GM12878 (cell line): ENCODE measurements around the gene TMEM86B. TPM values are rescaled to one million over a fixed set of nuclear protein-coding genes. Genes with fewer than 3 reads are reported as not detected.

Experiments used
- ATAC-seq: fragments of 200-7000 bp; cut with Tn5 transposase; 3 replicates; pipeline ENCODE4 v1.9.1; 2020; ENCODE audit warnings: mild to moderate bottlenecking, moderate library complexity
- BruUV-seq: library from RNA; stranded (reverse); fragments of 400-500 nt; replicated peaks from 2 replicates; lab custom pipeline; 2021; lab: Mats Ljungman, UMichigan
- CTCF ChIA-PET: fragments of 300-600 bp; sonication (Branson Sonifier 250); formaldehyde crosslinking; extraction: SDS; loops from one replicate; lab custom pipeline; 2021; ENCODE audit warnings: inconsistent platforms; lab: Yijun Ruan, JAX
- POLR2A ChIA-PET: fragments of 350-600 bp; formaldehyde crosslinking; extraction: SDS; loops from one replicate; lab custom pipeline; 2021; ENCODE audit warnings: inconsistent platforms; lab: Charles Lee
- RAD21 ChIA-PET: fragments of 300-600 bp; sonication (Branson Sonifier 250); formaldehyde crosslinking; loops from one replicate; lab custom pipeline; 2023; ENCODE audit warnings: antibody characterized with exemption; ENCODE audit not compliant: unreplicated experiment; lab: Charles Lee
- SMC1A ChIA-PET: fragments of 300-600 bp; sonication (Branson Sonifier 250); formaldehyde crosslinking; loops from one replicate; lab custom pipeline; 2023; ENCODE audit not compliant: unreplicated experiment, uncharacterized antibody; lab: Charles Lee
- DNase-seq: peaks from one replicate; pipeline ENCODE4 v3.0.0-alpha.2; 2011; ENCODE audit warnings: low read depth, low spot score
- FAIRE-seq: peaks from 3 replicates; lab custom pipeline; 2011; peaks lifted over from hg19 to GRCh38; lab: Jason Lieb, UNC
- H2AFZ ChIP-seq: 2 replicates; pipeline ENCODE4 v1.6.0; 2011; ENCODE audit warnings: low read depth, low read length, control low read depth; ENCODE audit not compliant: control insufficient read depth
- H3K27ac ChIP-seq: 2 replicates; pipeline ENCODE4 v1.5.1; 2011; ENCODE audit warnings: control low read depth; ENCODE audit not compliant: control insufficient read depth, insufficient read depth
- H3K27me3 ChIP-seq, 2 experiments: replicated peaks in 1 of 2; 2 replicates each; pipeline versions ENCODE4 v1.6.0 to v1.6.1; 2011; ENCODE audit warnings: low read length in 1 of 2; ENCODE audit not compliant: control insufficient read depth in 2 of 2, insufficient read depth in 2 of 2
- H3K36me3 ChIP-seq, 2 experiments: 2 replicates each; pipeline ENCODE4 v1.5.1; 2011; ENCODE audit warnings: low read length in 1 of 2; ENCODE audit not compliant: control insufficient read depth in 2 of 2, insufficient read depth in 2 of 2
- H3K4me1 ChIP-seq: 2 replicates; pipeline ENCODE4 v1.6.1; 2011; ENCODE audit warnings: mild to moderate bottlenecking, low read length, moderate library complexity, mixed read lengths; ENCODE audit not compliant: control insufficient read depth, insufficient read depth
- H3K4me2 ChIP-seq: 2 replicates; pipeline ENCODE4 v1.6.0; 2011; ENCODE audit warnings: control low read depth; ENCODE audit not compliant: control insufficient read depth, insufficient read depth
- H3K4me3 ChIP-seq: fragments of 200-600 bp; sonication (generic); 2 replicates; pipeline ENCODE4 v1.5.1; 2016
- H3K79me2 ChIP-seq: 2 replicates; pipeline ENCODE4 v1.6.0; 2011; ENCODE audit warnings: low read length; ENCODE audit not compliant: control insufficient read depth, insufficient read depth
- H3K9ac ChIP-seq: 2 replicates; pipeline ENCODE4 v1.8.0; 2011; ENCODE audit warnings: low read length, control low read depth, mixed read lengths; ENCODE audit not compliant: control insufficient read depth, insufficient read depth
- H3K9me3 ChIP-seq: replicated peaks from 3 replicates; pipeline ENCODE4 v1.5.1; 2011; ENCODE audit warnings: mild to moderate bottlenecking, low read length; ENCODE audit not compliant: control insufficient read depth, insufficient read depth
- H4K20me1 ChIP-seq: 2 replicates; pipeline ENCODE4 v1.6.0; 2011; ENCODE audit not compliant: control insufficient read depth, insufficient read depth
- ATF3 ChIP-seq: IDR thresholded peaks from 2 replicates; pipeline ENCODE4 v1.6.1; 2011; ENCODE audit warnings: low read depth, mild to moderate bottlenecking, low read length, moderate library complexity, borderline replicate concordance; ENCODE audit errors: extremely low read depth
- ATF7 ChIP-seq: fragments of 450-650 bp; IDR thresholded peaks from 2 replicates; pipeline ENCODE4 v1.6.1; 2016; ENCODE audit warnings: low read depth, mild to moderate bottlenecking
- BMI1 ChIP-seq: fragments of 450-650 bp; IDR thresholded peaks from 2 replicates; pipeline ENCODE4 v1.6.1; 2016; ENCODE audit warnings: mild to moderate bottlenecking, moderate library complexity, borderline replicate concordance
- CBX3 ChIP-seq: fragments of 200-600 bp; sonication (generic); IDR thresholded peaks from 2 replicates; pipeline ENCODE4 v1.6.1; 2016; ENCODE audit warnings: low read depth, borderline replicate concordance
- CBX5 ChIP-seq: sonication (generic); IDR thresholded peaks from 2 replicates; pipeline ENCODE4 v1.6.1; 2016; ENCODE audit warnings: low read depth, moderate library complexity, mild to moderate bottlenecking, inconsistent platforms
- CREM ChIP-seq: IDR thresholded peaks from 2 replicates; pipeline ENCODE4 v1.6.1; 2014; ENCODE audit warnings: antibody characterized with exemption, low read depth
- CTCF ChIP-seq, 3 experiments: IDR thresholded peaks in 2 of 3; conservative IDR thresholded peaks in 1 of 3; 2 replicates each; pipeline ENCODE4 v1.5.1; 2011; ENCODE audit warnings: low read depth in 3 of 3, low read length in 3 of 3, mild to moderate bottlenecking in 3 of 3, control low read depth in 2 of 3, moderate library complexity in 2 of 3, inconsistent platforms in 1 of 3, mixed read lengths in 1 of 3; ENCODE audit not compliant: control insufficient read depth in 2 of 3, insufficient read depth in 1 of 3; ENCODE audit errors: extremely low read depth in 1 of 3
- EGR1 ChIP-seq, 2 experiments: IDR thresholded peaks; 1 replicate in 1 of 2; 2 replicates in 1 of 2; pipeline ENCODE4 v1.6.1; 2011 to 2012; ENCODE audit warnings: low read depth in 2 of 2, low read length in 2 of 2, borderline replicate concordance in 1 of 2, mild to moderate bottlenecking in 1 of 2, moderate library complexity in 1 of 2
- GATAD2B ChIP-seq: fragments of 450-650 bp; conservative IDR thresholded peaks from 2 replicates; pipeline ENCODE4 v1.6.1; 2017; ENCODE audit warnings: low read depth, mild to moderate bottlenecking, moderate library complexity
- IKZF2 ChIP-seq, 2 experiments: fragments of 450-650 bp; IDR thresholded peaks; 2 replicates each; pipeline ENCODE4 v1.6.1; 2017; ENCODE audit warnings: mild to moderate bottlenecking in 2 of 2, moderate library complexity in 2 of 2
- NBN ChIP-seq: fragments of 450-650 bp; IDR thresholded peaks from 2 replicates; pipeline ENCODE4 v1.6.1; 2016
- NRF1 ChIP-seq: conservative IDR thresholded peaks from 2 replicates; pipeline ENCODE4 v1.6.1; 2011; ENCODE audit warnings: mild to moderate bottlenecking, low read depth, low read length, improper control_type of control experiment
- PML ChIP-seq: IDR thresholded peaks from 2 replicates; pipeline ENCODE4 v1.6.1; 2012; ENCODE audit warnings: low read length, inconsistent platforms
- POLR2AphosphoS2 ChIP-seq: IDR thresholded peaks from 2 replicates; pipeline ENCODE4 v1.6.1; 2011; ENCODE audit warnings: low read depth, mild to moderate bottlenecking, low read length, improper control_type of control experiment, moderate library complexity
- RFX5 ChIP-seq: IDR thresholded peaks from 2 replicates; pipeline ENCODE4 v1.6.1; 2011; ENCODE audit warnings: low read depth, low read length, improper control_type of control experiment
- SIN3A ChIP-seq: IDR thresholded peaks from 2 replicates; pipeline ENCODE4 v1.6.1; 2012; ENCODE audit warnings: low read depth, low read length, improper control_type of control experiment
- SP1 ChIP-seq: IDR thresholded peaks from one replicate; pipeline ENCODE4 v1.6.1; 2011; ENCODE audit warnings: low read depth, low read length
- USF1 ChIP-seq: IDR thresholded peaks from 2 replicates; pipeline ENCODE4 v1.6.1; 2011; ENCODE audit warnings: borderline replicate concordance, low read depth, mild to moderate bottlenecking, moderate library complexity, mixed read lengths, low read length; ENCODE audit not compliant: insufficient read depth; ENCODE audit errors: extremely low read length
- WRNIP1 ChIP-seq: IDR thresholded peaks from 2 replicates; pipeline ENCODE4 v1.6.1; 2011; ENCODE audit warnings: low read depth, low read length, improper control_type of control experiment, borderline replicate concordance
- ZZZ3 ChIP-seq: IDR thresholded peaks from 2 replicates; pipeline ENCODE4 v1.6.1; 2011; ENCODE audit warnings: low read depth; ENCODE audit not compliant: control insufficient read depth, insufficient read length
- WGBS: methylation state at CpG from one replicate; pipeline ENCODE4 v1.1.6; 2016; ENCODE audit warnings: low lambda C conversion rate; ENCODE audit not compliant: insufficient replicate concordance, insufficient coverage; ENCODE audit errors: missing lambda C conversion rate; 5-methylcytosine and 5-hydroxymethylcytosine counted together
- in situ Hi-C: fragments of 300-500 bp; cut with MboI; formaldehyde crosslinking; loops from 9 replicates; pipeline ENCODE4 v1.14.3; 2018; ENCODE audit warnings: mixed read lengths
- intact Hi-C: fragments of 100-400 bp; cut with micrococcal nuclease; formaldehyde crosslinking; loops from one replicate; pipeline ENCODE4 v1.14.2; 2022; ENCODE audit not compliant: unreplicated experiment
- polyA plus RNA-seq, 11 experiments: library from polyadenylated mRNA; depleted of rRNA in 4 of 11; unstranded in 6 of 11; stranded (reverse) in 5 of 11; fragments of >200 nt; fragmentation: Nextera tagmentation in 4 of 11; fragmentation: Illumina TruSeq in 1 of 11; extraction: Ambion mirVana in 4 of 11; extraction: Trizol in 1 of 11; gene quantifications; 1 replicate in 1 of 11; 2 replicates in 10 of 11; pipeline versions ENCODE4 v1.2.1 to v1.2.3, GENCODE V29; 2011 to 2016; ENCODE audit warnings: inconsistent platforms in 2 of 11, missing spikeins in 2 of 11, low read depth in 1 of 11
- total RNA-seq, 4 experiments: library from RNA; depleted of rRNA in 3 of 4; stranded (reverse); fragments of >200 nt in 3 of 4; fragmentation: Illumina TruSeq in 1 of 4; extraction: Trizol in 1 of 4; gene quantifications; 2 replicates each; pipeline versions ENCODE4 v1.2.1 to v1.2.3, GENCODE V29; 2013 to 2021

Gene TMEM86B
- total and polyA plus RNA-seq, 10 of the 15 experiments (the other 5 are each of a cell fraction or from before 2014, with no cell fraction given): 0.26 to 10.6 (median 1.8) TPM

- no peak overlapping the region for H3K9ac ChIP-seq
- WGBS: 96% methylated on average over 23 of the region's 25 CpGs
- H2AFZ ChIP-seq: no peak overlapping the region
- TF ChIP-seq EGR1 (IDR thresholded peaks at IDR 0.05; ENCODE audit: borderline replicate concordance in 1 of 2, low read depth in 2 of 2, low read length in 2 of 2) (no peak), ATF3 (no peak), IKZF2 (IDR thresholded peaks at IDR 0.05) (no peak), BMI1 (no peak), POLR2AphosphoS2 (no peak), CTCF (IDR thresholded peaks at IDR 0.05 in 2 of 3, conservative IDR thresholded peaks at IDR 0.05 in 1 of 3; ENCODE audit: control insufficient read depth in 2 of 3, extremely low read depth in 1 of 3, insufficient read depth in 1 of 3, low read depth in 3 of 3, low read length in 3 of 3) (no peak), CBX5 (no peak), NBN (no peak), ZZZ3 (no peak), PML (no peak), RFX5 (no peak), NRF1 (no peak), SP1 (no peak), SIN3A (no peak), ATF7 (no peak), GATAD2B (no peak), CREM (no peak), WRNIP1 (no peak), CBX3 (no peak), USF1 (no peak)
- TF ChIP-seq, all 136 proteins: peak for 0
- no TSS peak for BruUV-seq
- SMC1A ChIA-PET: no interaction called here
- FAIRE-seq (no peak), ATAC-seq (no peak; the same call in 2 of the 3 replicates), DNase-seq (no peak)
- Histone ChIP-seq H3K4me3 (no peak overlapping the region), H3K27me3 (no peaks in the 10 kb centered on the region), H3K9me3 (no peaks in the 10 kb centered on the region), H3K27ac (no peak overlapping the region), H4K20me1 (no peaks in the 10 kb centered on the region; the same call in 1 of the 2 replicates), H3K79me2 (no peaks in the 10 kb centered on the region), H3K36me3 (peaks cover 0 to 38% of the 10 kb centered on the region in 2 experiments; a peak in 3 of 4 replicates), H3K4me2 (no peak overlapping the region), H3K4me1 (no peaks in the 10 kb centered on the region)
- in situ Hi-C loops (no loop called here), intact Hi-C loops (no loop called here)
- RAD21 ChIA-PET: no interaction called here
- CTCF ChIA-PET: interaction anchor here (0.6 kb wide), 1 partner anchor 440 kb away, joined by 3 read pairs; no protein-coding TSS in a partner anchor
- POLR2A ChIA-PET: interaction anchor here (0.9 kb wide), 1 partner anchor 27 kb away, joined by 3 read pairs; no protein-coding TSS in a partner anchor
These were observed 1.1 kb downstream of the TMEM86B start for GRCh38 chr19:55227241-55228014.
